Endothelial cell of umbilical vein (primary cell): ENCODE measurements around the gene STARD13. TPM values are rescaled to one million over a fixed set of nuclear protein-coding genes. Genes with fewer than 3 reads are reported as not detected.

ENCODE experiments used
- BruUV-seq: library from RNA; stranded (reverse); fragments of 400-500 nt; replicated peaks from 2 replicates; lab custom pipeline; 2021; lab: Mats Ljungman, UMichigan
- CTCF ChIA-PET: fragments of 300-600, 350-600 bp; sonication (Branson Sonifier 250); formaldehyde crosslinking; loops from one replicate; lab custom pipeline; 2021; ENCODE audit warnings: antibody characterized with exemption, inconsistent platforms; lab: Charles Lee
- POLR2A ChIA-PET: fragments of 300-600, 350-600 bp; sonication (Branson Sonifier 250); formaldehyde crosslinking; loops from one replicate; lab custom pipeline; 2021; ENCODE audit warnings: antibody characterized with exemption, inconsistent platforms; lab: Charles Lee
- DNase-seq: peaks from one replicate; pipeline ENCODE4 v3.0.0-alpha.2; 2011; ENCODE audit warnings: low read depth, low spot score
- FAIRE-seq: peaks from 2 replicates; lab custom pipeline; 2011; peaks lifted over from hg19 to GRCh38; lab: Jason Lieb, UNC
- H2AFZ ChIP-seq: 2 replicates; pipeline ENCODE4 v1.6.0; 2012; ENCODE audit warnings: low read depth, low read length, control low read depth, inconsistent platforms
- H3K27ac ChIP-seq: 2 replicates; pipeline ENCODE4 v1.5.1; 2011; ENCODE audit warnings: low read depth, mild to moderate bottlenecking, control low read depth, low read length, moderate library complexity; ENCODE audit not compliant: insufficient read depth
- H3K27me3 ChIP-seq, 2 experiments: 2 replicates each; pipeline versions ENCODE4 v1.6.0 to v1.6.1; 2011; ENCODE audit warnings: low read length in 2 of 2, mixed read lengths in 1 of 2; ENCODE audit not compliant: control insufficient read depth in 2 of 2, insufficient read depth in 2 of 2
- H3K36me3 ChIP-seq, 2 experiments: 2 replicates in 1 of 2; 3 replicates in 1 of 2; pipeline ENCODE4 v1.5.1; 2011; ENCODE audit warnings: low read length in 2 of 2, mild to moderate bottlenecking in 1 of 2, moderate library complexity in 1 of 2; ENCODE audit not compliant: control insufficient read depth in 2 of 2, insufficient read depth in 2 of 2; ENCODE audit errors: extremely low read depth in 1 of 2
- H3K4me1 ChIP-seq: 3 replicates; pipeline ENCODE4 v1.5.1; 2011; ENCODE audit warnings: mild to moderate bottlenecking, low read length; ENCODE audit not compliant: control insufficient read depth, insufficient read depth; ENCODE audit errors: extremely low read depth
- H3K4me2 ChIP-seq: 2 replicates; pipeline ENCODE4 v1.6.1; 2011; ENCODE audit warnings: low read length, control low read depth, mixed read lengths; ENCODE audit not compliant: insufficient read depth
- H3K4me3 ChIP-seq, 3 experiments: fragments of 200-600 bp in 1 of 3; sonication (generic), shearing (Covaris generic) in 1 of 3; replicated peaks in 1 of 3; 2 replicates each; pipeline ENCODE4 v1.5.1; 2011 to 2016; ENCODE audit warnings: control low read depth in 3 of 3, low read length in 3 of 3, mild to moderate bottlenecking in 2 of 3, inconsistent platforms in 1 of 3, low read depth in 1 of 3, moderate library complexity in 1 of 3; ENCODE audit not compliant: insufficient read depth in 1 of 3
- H3K79me2 ChIP-seq: 2 replicates; pipeline ENCODE4 v1.6.0; 2012; ENCODE audit warnings: low read length, inconsistent platforms; ENCODE audit not compliant: control insufficient read depth, insufficient read depth
- H3K9ac ChIP-seq: replicated peaks from 2 replicates; pipeline ENCODE3; 2011; ENCODE audit warnings: low read length, control low read depth; ENCODE audit not compliant: insufficient read depth; ENCODE audit errors: extremely low read depth
- H3K9me1 ChIP-seq: replicated peaks from 3 replicates; pipeline ENCODE4 v1.6.0; 2011; ENCODE audit warnings: mild to moderate bottlenecking, low read length; ENCODE audit not compliant: control insufficient read depth, insufficient read depth; ENCODE audit errors: extremely low read depth
- H3K9me3 ChIP-seq: replicated peaks from 2 replicates; pipeline ENCODE4 v1.5.1; 2012; ENCODE audit warnings: low read length, inconsistent platforms; ENCODE audit not compliant: control insufficient read depth, insufficient read depth
- H4K20me1 ChIP-seq: replicated peaks from 2 replicates; pipeline ENCODE3; 2011; ENCODE audit warnings: mild to moderate bottlenecking, low read length; ENCODE audit not compliant: control insufficient read depth, insufficient read depth; ENCODE audit errors: extremely low read depth
- FOS ChIP-seq: IDR thresholded peaks from 2 replicates; pipeline ENCODE4 v1.6.1; 2011; ENCODE audit warnings: mild to moderate bottlenecking, low read length, moderate library complexity, borderline replicate concordance; ENCODE audit not compliant: insufficient read depth
- GATA2 ChIP-seq: IDR thresholded peaks from 2 replicates; pipeline ENCODE4 v1.7.0; 2011; ENCODE audit warnings: low read depth, mild to moderate bottlenecking, moderate library complexity, mixed read lengths, low read length; ENCODE audit not compliant: insufficient read length, insufficient read depth
- JUN ChIP-seq: IDR thresholded peaks from 2 replicates; pipeline ENCODE4 v1.6.1; 2011; ENCODE audit warnings: borderline replicate concordance, low read depth; ENCODE audit not compliant: insufficient read length, insufficient read depth
- MYC ChIP-seq: IDR thresholded peaks from one replicate; pipeline ENCODE4 v1.6.1; 2011; ENCODE audit warnings: mild to moderate bottlenecking, low read depth, low read length
- POLR2A ChIP-seq: IDR thresholded peaks from 2 replicates; pipeline ENCODE4 v1.6.1; 2012; ENCODE audit warnings: low read depth, mild to moderate bottlenecking, control low read depth, low read length
- dilution Hi-C: fragments of 300-500 bp; cut with MboI; formaldehyde crosslinking; loops from one replicate; pipeline ENCODE4 v1.15.0; 2019; ENCODE audit warnings: low sequenced_read_pairs; ENCODE audit not compliant: extremely low pct_ligation_motif_present
- intact Hi-C: fragments of 100-400 bp; cut with micrococcal nuclease; formaldehyde crosslinking; loops from one replicate; pipeline ENCODE4 v1.10.0; 2022
- polyA plus RNA-seq, 4 experiments: library from polyadenylated mRNA; depleted of rRNA in 3 of 4; stranded (reverse) in 3 of 4; unstranded in 1 of 4; fragments of >200 nt; gene quantifications; 2 replicates each; pipeline versions ENCODE4 v1.2.1 to v1.2.3, GENCODE V29; 2011 to 2012; ENCODE audit warnings: missing spikeins in 1 of 4
- total RNA-seq: library from RNA; stranded (reverse); gene quantifications from 2 replicates; pipeline ENCODE4 v1.2.3, GENCODE V29; 2021
- TF ChIP-seq, protein P1 (sequence below), 2 donors: IDR thresholded peaks; 1 replicate in 1 of 2; 2 replicates in 1 of 2; pipeline ENCODE4 v1.5.1; 2011; ENCODE audit warnings: low read length in 2 of 2, mild to moderate bottlenecking in 2 of 2, moderate library complexity in 2 of 2, control low read depth in 1 of 2, inconsistent platforms in 1 of 2, low read depth in 1 of 2; ENCODE audit not compliant: insufficient read depth in 1 of 2; ENCODE audit errors: extremely low read depth in 1 of 2
- TF ChIP-seq, protein P2 (sequence below): IDR thresholded peaks from 2 replicates; pipeline ENCODE4 v1.6.1; 2011; ENCODE audit not compliant: insufficient read depth, insufficient read length

Gene STARD13
- total and polyA plus RNA-seq, 2 donors (not counting 3 experiments of a cell fraction or from before 2014, with no cell fraction given), result 11.0 to 47.7 TPM

GRCh38 chr13:33326723-33327122, 41.2 kb upstream of the STARD13 start:
- DNase-seq (no peak), FAIRE-seq (no peak)
- intact Hi-C loops, result no loop called here
- Histone ChIP-seq H3K36me3 (no peaks in the 10 kb centered on the region), H3K9me3 (no peaks in the 10 kb centered on the region), H3K4me1 (peaks cover 4% of the 10 kb centered on the region), H3K4me2 (no peak overlapping the region), H3K27ac (no peak overlapping the region), H3K27me3 (no peaks in the 10 kb centered on the region), H3K4me3 (no peak overlapping the region), H3K9ac (no peak overlapping the region), H3K79me2 (no peaks in the 10 kb centered on the region), H3K9me1 (no peaks in the 10 kb centered on the region), H4K20me1 (no peaks in the 10 kb centered on the region), H2AFZ (no peak overlapping the region)
- ChIA-PET CTCF (interaction anchor here (1.7 kb wide), 1 partner anchor 15 kb away, joined by 5 read pairs; no protein-coding TSS in a partner anchor), POLR2A (no interaction called here)
- dilution Hi-C loops, result no loop called here
- BruUV-seq, result no TSS peak
- TF ChIP-seq, protein P1, sequence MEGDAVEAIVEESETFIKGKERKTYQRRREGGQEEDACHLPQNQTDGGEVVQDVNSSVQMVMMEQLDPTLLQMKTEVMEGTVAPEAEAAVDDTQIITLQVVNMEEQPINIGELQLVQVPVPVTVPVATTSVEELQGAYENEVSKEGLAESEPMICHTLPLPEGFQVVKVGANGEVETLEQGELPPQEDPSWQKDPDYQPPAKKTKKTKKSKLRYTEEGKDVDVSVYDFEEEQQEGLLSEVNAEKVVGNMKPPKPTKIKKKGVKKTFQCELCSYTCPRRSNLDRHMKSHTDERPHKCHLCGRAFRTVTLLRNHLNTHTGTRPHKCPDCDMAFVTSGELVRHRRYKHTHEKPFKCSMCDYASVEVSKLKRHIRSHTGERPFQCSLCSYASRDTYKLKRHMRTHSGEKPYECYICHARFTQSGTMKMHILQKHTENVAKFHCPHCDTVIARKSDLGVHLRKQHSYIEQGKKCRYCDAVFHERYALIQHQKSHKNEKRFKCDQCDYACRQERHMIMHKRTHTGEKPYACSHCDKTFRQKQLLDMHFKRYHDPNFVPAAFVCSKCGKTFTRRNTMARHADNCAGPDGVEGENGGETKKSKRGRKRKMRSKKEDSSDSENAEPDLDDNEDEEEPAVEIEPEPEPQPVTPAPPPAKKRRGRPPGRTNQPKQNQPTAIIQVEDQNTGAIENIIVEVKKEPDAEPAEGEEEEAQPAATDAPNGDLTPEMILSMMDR (IDR thresholded peaks at IDR 0.05; ENCODE audit: extremely low read depth in 1 of 2, insufficient read depth in 1 of 2, low read depth in 1 of 2, low read length in 2 of 2), result no peak
- no peak for TF ChIP-seq FOS
- TF ChIP-seq POLR2A, result no peak
- TF ChIP-seq GATA2, result no peak
- TF ChIP-seq, protein P2, sequence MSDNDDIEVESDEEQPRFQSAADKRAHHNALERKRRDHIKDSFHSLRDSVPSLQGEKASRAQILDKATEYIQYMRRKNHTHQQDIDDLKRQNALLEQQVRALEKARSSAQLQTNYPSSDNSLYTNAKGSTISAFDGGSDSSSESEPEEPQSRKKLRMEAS, result no peak
- no peak for TF ChIP-seq MYC
- TF ChIP-seq JUN, result no peak
